CD8-positive, alpha-beta memory T cell (primary cell): ENCODE data around the gene AIG1. TPM values are rescaled to one million over a fixed set of nuclear protein-coding genes. Genes with fewer than 3 reads are reported as not detected.
"Not testable (repeated sequence)": the region's sequence is repeated elsewhere in the genome, so short reads cannot be mapped to it uniquely, and the experiment has no call there.

Experiments
- CTCF ChIA-PET: fragments of 350-600 bp; sonication (Branson Sonifier 250); formaldehyde crosslinking; loops from one replicate; lab custom pipeline; 2021; ENCODE audit warnings: antibody characterized with exemption; lab: Charles Lee
- POLR2A ChIA-PET: fragments of 350-600 bp; sonication (Branson Sonifier 250); formaldehyde crosslinking; loops from one replicate; lab custom pipeline; 2021; ENCODE audit warnings: antibody characterized with exemption; lab: Charles Lee
- DNase-seq, 5 donors: peaks; one replicate each; pipeline versions ENCODE4 v3.0.0 to v3.0.0-alpha.2; 2020 to 2022; ENCODE audit warnings: mixed read lengths in 1 of 5
- H3K27ac ChIP-seq: one replicate; pipeline ENCODE4 v1.7.0; 2013; ENCODE audit warnings: low read depth, mild to moderate bottlenecking, low read length, moderate library complexity
- H3K27me3 ChIP-seq: 2 replicates; pipeline ENCODE4 v1.7.0; 2013; ENCODE audit warnings: low read length, mild to moderate bottlenecking; ENCODE audit not compliant: insufficient read depth, poor library complexity, severe bottlenecking
- H3K36me3 ChIP-seq: 2 replicates; pipeline ENCODE4 v1.7.0; 2013; ENCODE audit warnings: mild to moderate bottlenecking, low read length, moderate library complexity; ENCODE audit not compliant: insufficient read depth
- H3K4me1 ChIP-seq: 2 replicates; pipeline ENCODE4 v1.7.0; 2013; ENCODE audit warnings: mild to moderate bottlenecking, low read length, moderate library complexity; ENCODE audit not compliant: insufficient read depth
- H3K4me3 ChIP-seq: 2 replicates; pipeline ENCODE4 v1.7.0; 2013; ENCODE audit warnings: mild to moderate bottlenecking, low read length
- H3K9me3 ChIP-seq: 2 replicates; pipeline ENCODE4 v1.7.0; 2013; ENCODE audit warnings: mild to moderate bottlenecking, low read length
- H3K27ac Mint-ChIP-seq, 8 donors: one replicate each; pipeline ENCODE4 v1.8.0; 2020 to 2021; ENCODE audit warnings: mixed read lengths in 8 of 8, mild to moderate bottlenecking in 6 of 8, inconsistent platforms in 3 of 8, moderate library complexity in 3 of 8
- H3K27me3 Mint-ChIP-seq, 2 donors: one replicate each; pipeline ENCODE4 v1.8.0; 2020 to 2021; ENCODE audit warnings: mixed read lengths in 2 of 2, mild to moderate bottlenecking in 1 of 2, moderate library complexity in 1 of 2
- H3K36me3 Mint-ChIP-seq, 3 donors: one replicate each; pipeline ENCODE4 v1.8.0; 2020 to 2021; ENCODE audit warnings: mixed read lengths in 3 of 3, inconsistent platforms in 1 of 3, mild to moderate bottlenecking in 1 of 3
- H3K4me1 Mint-ChIP-seq, 3 donors: one replicate each; pipeline ENCODE4 v1.8.0; 2020 to 2021; ENCODE audit warnings: mixed read lengths in 3 of 3, inconsistent platforms in 1 of 3, mild to moderate bottlenecking in 1 of 3
- H3K4me3 Mint-ChIP-seq, 7 donors: one replicate each; pipeline ENCODE4 v1.8.0; 2020 to 2021; ENCODE audit warnings: mixed read lengths in 7 of 7, mild to moderate bottlenecking in 6 of 7, moderate library complexity in 4 of 7, inconsistent platforms in 2 of 7
- H3K9me3 Mint-ChIP-seq, 5 donors: one replicate each; pipeline ENCODE4 v1.8.0; 2020 to 2022; ENCODE audit warnings: mixed read lengths in 5 of 5, mild to moderate bottlenecking in 3 of 5, moderate library complexity in 2 of 5, inconsistent platforms in 1 of 5
- polyA plus RNA-seq: library from polyadenylated mRNA; unstranded; fragments of 300-500 nt; fragmentation: Illumina TruSeq; gene quantifications from one replicate; pipeline ENCODE4 v1.2.3, GENCODE V29; 2021
- total RNA-seq, 2 experiments: library from RNA; stranded (reverse); gene quantifications; one replicate each; pipeline ENCODE4 v1.2.3, GENCODE V29; 2021

AIG1 gene
- total and polyA plus RNA-seq, 3 experiments from 2014 or later = 6.9 to 17.3 (median 8.2) TPM

GRCh38 chr6:143024977-143025376, 35.7 kb upstream of the AIG1 start:
- H3K27ac Mint-ChIP-seq = no peak overlapping the region
- POLR2A ChIA-PET = no interaction called here
- peaks cover 2 to 4% of the 10 kb centered on the region in 2 donors for H3K27me3 Mint-ChIP-seq
- H3K4me3 Mint-ChIP-seq = no peak overlapping the region
- H3K27ac ChIP-seq = no peak overlapping the region
- H3K4me1 ChIP-seq = no peaks in the 10 kb centered on the region
- H3K36me3 Mint-ChIP-seq = no peaks in the 10 kb centered on the region
- no peak overlapping the region for H3K4me3 ChIP-seq
- CTCF ChIA-PET = interaction anchor here (5.4 kb wide), 1 partner anchor 332 kb away, joined by 33 read pairs; no protein-coding TSS in a partner anchor
- DNase-seq = no peak
- H3K36me3 ChIP-seq = no peaks in the 10 kb centered on the region
- peaks cover 0 to 4% (median 0%) of the 10 kb centered on the region in 5 donors for H3K9me3 Mint-ChIP-seq
- peaks cover 0 to 5% (median 0%) of the 10 kb centered on the region in 3 donors for H3K4me1 Mint-ChIP-seq
- H3K27me3 ChIP-seq = no peaks in the 10 kb centered on the region
- no peaks in the 10 kb centered on the region for H3K9me3 ChIP-seq

GRCh38 chr6:143026696-143027449, 33.8 kb upstream of the AIG1 start:
- no peaks in the 10 kb centered on the region for H3K9me3 Mint-ChIP-seq
- H3K4me1 Mint-ChIP-seq = peaks cover 0 to 5% (median 0%) of the 10 kb centered on the region in 3 donors
- DNase-seq = peak; percentile 20 to 51 (median 35)
- ChIA-PET POLR2A (no interaction called here), CTCF (interaction anchor here (0.6 to 5.4 kb wide), 12 partner anchors 74 to 400 kb away, joined by 3 to 33 read pairs (median 4); no protein-coding TSS in a partner anchor)
- H3K4me3 ChIP-seq = no peak overlapping the region
- H3K27me3 Mint-ChIP-seq = no peaks in the 10 kb centered on the region
- peak overlapping the region in 1 of 8 donors; percentile 89 for H3K27ac Mint-ChIP-seq
- H3K27ac ChIP-seq = no peak overlapping the region
- no peaks in the 10 kb centered on the region for H3K36me3 Mint-ChIP-seq
- H3K4me1 ChIP-seq = no peaks in the 10 kb centered on the region
- no peaks in the 10 kb centered on the region for H3K36me3 ChIP-seq
- no peaks in the 10 kb centered on the region for H3K9me3 ChIP-seq
- no peak overlapping the region for H3K4me3 Mint-ChIP-seq
- no peaks in the 10 kb centered on the region for H3K27me3 ChIP-seq

GRCh38 chr6:143034689-143035334, 25.9 kb upstream of the AIG1 start:
- no peak for DNase-seq
- H3K27ac Mint-ChIP-seq = no peak overlapping the region
- CTCF ChIA-PET = no interaction called here

GRCh38 chr6:143037470-143037869, 23.2 kb upstream of the AIG1 start:
- Histone ChIP-seq H3K27ac (no peak overlapping the region), H3K4me3 (no peak overlapping the region), H3K9me3 (no peaks in the 10 kb centered on the region), H3K27me3 (peaks cover 5% of the 10 kb centered on the region), H3K36me3 (no peaks in the 10 kb centered on the region), H3K4me1 (no peaks in the 10 kb centered on the region)
- Mint-ChIP-seq H3K4me3 (no peak overlapping the region), H3K27ac (no peak overlapping the region), H3K36me3 (no peaks in the 10 kb centered on the region), H3K27me3 (peaks cover 10 to 31% of the 10 kb centered on the region in 2 donors), H3K4me1 (peaks cover 5 to 9% (median 8%) of the 10 kb centered on the region in 3 donors), H3K9me3 (no peaks in the 10 kb centered on the region)
- POLR2A ChIA-PET = no interaction called here
- CTCF ChIA-PET = no interaction called here
- no peak for DNase-seq

More at GRCh38 chr6:143034689-143035334, 25.9 kb upstream of the AIG1 start:
- H3K4me1 ChIP-seq = no peaks in the 10 kb centered on the region
- H3K27me3 Mint-ChIP-seq = peaks cover 6 to 27% of the 10 kb centered on the region in 2 donors
- no peak overlapping the region for H3K27ac ChIP-seq
- H3K4me3 ChIP-seq = no peak overlapping the region
- H3K36me3 Mint-ChIP-seq = no peaks in the 10 kb centered on the region
- H3K4me1 Mint-ChIP-seq = peaks cover 4 to 6% (median 5%) of the 10 kb centered on the region in 3 donors
- H3K27me3 ChIP-seq = no peaks in the 10 kb centered on the region
- no peaks in the 10 kb centered on the region for H3K9me3 Mint-ChIP-seq
- no peak overlapping the region for H3K4me3 Mint-ChIP-seq
- H3K36me3 ChIP-seq = no peaks in the 10 kb centered on the region
- POLR2A ChIA-PET = no interaction called here
- no peaks in the 10 kb centered on the region for H3K9me3 ChIP-seq

- H3K27me3 Mint-ChIP-seq = peaks cover 12 to 41% of the 10 kb centered on the region in 2 donors
- no peak overlapping the region for H3K27ac Mint-ChIP-seq
- H3K36me3 Mint-ChIP-seq = peaks cover 0 to 4% (median 0%) of the 10 kb centered on the region in 3 donors
- POLR2A ChIA-PET = no interaction called here
- no peak overlapping the region for H3K27ac ChIP-seq
- peaks cover 5% of the 10 kb centered on the region for H3K27me3 ChIP-seq
- no peaks in the 10 kb centered on the region for H3K4me1 ChIP-seq
- H3K4me1 Mint-ChIP-seq = peaks cover 5 to 9% (median 8%) of the 10 kb centered on the region in 3 donors
- H3K36me3 ChIP-seq = no peaks in the 10 kb centered on the region
- CTCF ChIA-PET = no interaction called here
- no peak for DNase-seq
- no peak overlapping the region for H3K4me3 Mint-ChIP-seq
- no peaks in the 10 kb centered on the region for H3K9me3 ChIP-seq
- no peaks in the 10 kb centered on the region for H3K9me3 Mint-ChIP-seq
- H3K4me3 ChIP-seq = no peak overlapping the region
These were observed 21.9 kb upstream of the AIG1 start for GRCh38 chr6:143038833-143039232.

GRCh38 chr6:143039548-143039947, 21.1 kb upstream of the AIG1 start:
- Mint-ChIP-seq H3K27me3 (peaks cover 18 to 48% of the 10 kb centered on the region in 2 donors), H3K27ac (no peak overlapping the region), H3K4me3 (peak overlapping the region in 6 of 7 donors; percentile 4 to 63 (median 42)), H3K36me3 (peaks cover 0 to 10% (median 1%) of the 10 kb centered on the region in 3 donors), H3K9me3 (peaks cover 0 to 4% (median 0%) of the 10 kb centered on the region in 5 donors), H3K4me1 (peaks cover 5 to 9% (median 8%) of the 10 kb centered on the region in 3 donors)
- ChIA-PET CTCF (no interaction called here), POLR2A (no interaction called here)
- no peaks in the 10 kb centered on the region for H3K4me1 ChIP-seq
- no peaks in the 10 kb centered on the region for H3K36me3 ChIP-seq
- H3K9me3 ChIP-seq = no peaks in the 10 kb centered on the region
- peaks cover 5% of the 10 kb centered on the region for H3K27me3 ChIP-seq
- H3K4me3 ChIP-seq = no peak overlapping the region
- H3K27ac ChIP-seq = no peak overlapping the region
- DNase-seq = no peak

GRCh38 chr6:143040018-143040417, 20.7 kb upstream of the AIG1 start:
- ChIA-PET CTCF (no interaction called here), POLR2A (no interaction called here)
- peaks cover 19 to 53% of the 10 kb centered on the region in 2 donors for H3K27me3 Mint-ChIP-seq
- Histone ChIP-seq H3K27me3 (peaks cover 5% of the 10 kb centered on the region), H3K9me3 (no peaks in the 10 kb centered on the region), H3K36me3 (no peaks in the 10 kb centered on the region), H3K27ac (no peak overlapping the region), H3K4me1 (no peaks in the 10 kb centered on the region), H3K4me3 (no peak overlapping the region)
- H3K9me3 Mint-ChIP-seq = peaks cover 0 to 4% (median 0%) of the 10 kb centered on the region in 5 donors
- no peak overlapping the region for H3K27ac Mint-ChIP-seq
- peaks cover 5 to 9% (median 8%) of the 10 kb centered on the region in 3 donors for H3K4me1 Mint-ChIP-seq
- DNase-seq = no peak
- peak overlapping the region in 1 of 7 donors; percentile 63 for H3K4me3 Mint-ChIP-seq
- H3K36me3 Mint-ChIP-seq = peaks cover 0 to 12% (median 1%) of the 10 kb centered on the region in 3 donors

- H3K4me3 ChIP-seq, H3K9me3 Mint-ChIP-seq, H3K27me3 ChIP-seq, H3K4me1 ChIP-seq, CTCF ChIA-PET, H3K27ac ChIP-seq, H3K36me3 ChIP-seq, DNase-seq, H3K4me3 Mint-ChIP-seq, H3K27ac Mint-ChIP-seq, H3K9me3 ChIP-seq, POLR2A ChIA-PET, H3K4me1 Mint-ChIP-seq: not testable (repeated sequence)
- Mint-ChIP-seq H3K36me3 (peaks cover 0 to 28% (median 3%) of the 10 kb centered on the region in 3 donors), H3K27me3 (peaks cover 26 to 70% of the 10 kb centered on the region in 2 donors)
These were observed 16.3 kb upstream of the AIG1 start for GRCh38 chr6:143044345-143044744.
